ENCODE measurements around the gene ZCCHC12. TPM values are rescaled to one million over a fixed set of nuclear protein-coding genes. Genes with fewer than 3 reads are reported as not detected.

ZCCHC12 gene
- total and polyA plus RNA-seq, 12 donors: 0.54 to 10.0 (median 1.6) TPM; not detected in 1

DNA sequence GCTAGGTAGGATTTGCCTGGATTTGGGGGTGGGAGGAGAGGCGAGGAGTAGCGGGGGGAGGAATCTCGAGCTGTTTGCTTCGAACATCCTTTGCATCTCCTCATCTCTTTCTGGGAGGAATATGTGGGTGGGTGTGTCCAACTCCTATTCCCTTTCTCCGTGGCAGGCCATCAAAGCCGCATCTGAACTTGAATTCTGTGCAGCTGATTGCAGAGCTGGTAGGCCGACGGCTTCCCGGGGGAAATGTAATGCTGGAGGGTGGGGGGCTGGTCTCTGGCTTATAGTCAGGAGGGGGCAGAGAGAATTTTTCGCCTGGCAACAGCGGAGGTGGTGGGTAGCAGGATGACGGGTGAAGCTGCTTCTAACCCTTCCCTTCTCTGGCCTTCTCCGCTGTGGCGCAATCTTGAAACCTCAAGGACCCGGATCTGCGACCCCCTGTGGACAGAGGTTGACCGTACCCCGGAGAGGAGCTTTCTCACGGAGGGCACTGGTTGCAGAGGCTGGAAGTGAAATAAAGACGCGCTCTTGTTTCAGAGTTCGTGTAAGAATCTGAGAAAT lies 628 bp downstream of the ZCCHC12 start:
- 30 to 54% (median 44%) methylated on average over 12 to 22 of the region's 22 CpGs for WGBS, 4 donors
- Histone ChIP-seq H3K4me3 (peak overlapping the region in 1 of 4 donors; percentile 35), H3K27me3 (peaks cover 12% of the 10 kb centered on the region), H3K27ac (no peak overlapping the region), H3K4me1 (replicated peaks in 1 of 2) (no peaks in the 10 kb centered on the region), H3K36me3 (replicated peaks in 1 of 2) (no peaks in the 10 kb centered on the region), H3K9me3 (replicated peaks in 1 of 3) (no peaks in the 10 kb centered on the region)
- intact Hi-C loops (cut with DNase I): no loop called here
- no peak for DNase-seq
- TF ChIP-seq POLR2A (IDR thresholded peaks at IDR 0.05): no peak
- no peak for TF ChIP-seq CTCF (IDR thresholded peaks at IDR 0.05)

DNA sequence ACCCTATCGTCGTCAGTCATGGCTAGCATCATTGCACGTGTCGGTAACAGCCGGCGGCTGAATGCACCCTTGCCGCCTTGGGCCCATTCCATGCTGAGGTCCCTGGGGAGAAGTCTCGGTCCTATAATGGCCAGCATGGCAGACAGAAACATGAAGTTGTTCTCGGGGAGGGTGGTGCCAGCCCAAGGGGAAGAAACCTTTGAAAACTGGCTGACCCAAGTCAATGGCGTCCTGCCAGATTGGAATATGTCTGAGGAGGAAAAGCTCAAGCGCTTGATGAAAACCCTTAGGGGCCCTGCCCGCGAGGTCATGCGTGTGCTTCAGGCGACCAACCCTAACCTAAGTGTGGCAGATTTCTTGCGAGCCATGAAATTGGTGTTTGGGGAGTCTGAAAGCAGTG lies 1.6 kb downstream of the ZCCHC12 start:
- DNase-seq: peak in 2 of 7 donors; percentile 13 to 15
- H3K4me3 ChIP-seq: no peak overlapping the region

GRCh38 chrX:118839334-118839958 lies 15.8 kb downstream of the ZCCHC12 start:
- peak overlapping the region in 3 of 5 donors; percentile 12 to 78 (median 59) for H3K27ac ChIP-seq
- peak; percentile 85 to 91 (median 89) for DNase-seq
- intact Hi-C loops (cut with DNase I): no loop called here

More for the DNA sequence above, 1.6 kb downstream of the ZCCHC12 start:
- intact Hi-C loops (cut with DNase I): no loop called here
- H3K27ac ChIP-seq: no peak overlapping the region
- no peaks in the 10 kb centered on the region for H3K4me1 ChIP-seq (replicated peaks in 1 of 2)
- H3K9me3 ChIP-seq (replicated peaks in 1 of 3): no peaks in the 10 kb centered on the region
- H3K36me3 ChIP-seq (replicated peaks in 1 of 2): no peaks in the 10 kb centered on the region
- TF ChIP-seq CTCF (IDR thresholded peaks at IDR 0.05) (no peak), POLR2A (IDR thresholded peaks at IDR 0.05) (no peak)
- 58 to 75% (median 65%) methylated on average over 14 to 16 of the region's 16 CpGs for WGBS, 4 donors
- H3K27me3 ChIP-seq: peaks cover 11% of the 10 kb centered on the region

More at GRCh38 chrX:118839334-118839958, 15.8 kb downstream of the ZCCHC12 start:
- H3K4me3 ChIP-seq: peak overlapping the region in 2 of 4 donors; percentile 29 to 59
- no peaks in the 10 kb centered on the region for H3K4me1 ChIP-seq (replicated peaks in 1 of 2)
- H3K27me3 ChIP-seq: peaks cover 3% of the 10 kb centered on the region
- H3K36me3 ChIP-seq (replicated peaks in 1 of 2): no peaks in the 10 kb centered on the region
- WGBS, 4 donors: 4 to 39% (median 19%) methylated on average over 5 to 50 of the region's 50 CpGs
- H3K9me3 ChIP-seq (replicated peaks in 1 of 3): no peaks in the 10 kb centered on the region
- TF ChIP-seq CTCF (IDR thresholded peaks at IDR 0.05) (peak; percentile 49 to 78 (median 68)), POLR2A (IDR thresholded peaks at IDR 0.05) (peak in 1 of 2 donors; percentile 27)

Data from adrenal gland (tissue), 12 donors.